Fibroblast of pulmonary artery (primary cell): ENCODE measurements around the gene SRSF5.

Source experiments
- DNase-seq: peaks from one replicate; pipeline ENCODE4 v3.0.0-alpha.2; 2010; ENCODE audit warnings: low read depth
- H3K4me3 ChIP-seq: replicated peaks from 2 replicates; pipeline ENCODE4 v1.5.1; 2011; ENCODE audit warnings: low read depth, mild to moderate bottlenecking, control low read depth, low read length, moderate library complexity
- TF ChIP-seq, protein P1 (sequence below): IDR thresholded peaks from 2 replicates; pipeline ENCODE4 v1.5.1; 2011; ENCODE audit warnings: mild to moderate bottlenecking, control low read depth, low read length, inconsistent platforms; ENCODE audit errors: missing control alignments

The SRSF5 gene

GRCh38 chr14:69741055-69741454 is 25.9 kb upstream of the SRSF5 start:
- DNase-seq: no peak
- TF ChIP-seq, protein P1, sequence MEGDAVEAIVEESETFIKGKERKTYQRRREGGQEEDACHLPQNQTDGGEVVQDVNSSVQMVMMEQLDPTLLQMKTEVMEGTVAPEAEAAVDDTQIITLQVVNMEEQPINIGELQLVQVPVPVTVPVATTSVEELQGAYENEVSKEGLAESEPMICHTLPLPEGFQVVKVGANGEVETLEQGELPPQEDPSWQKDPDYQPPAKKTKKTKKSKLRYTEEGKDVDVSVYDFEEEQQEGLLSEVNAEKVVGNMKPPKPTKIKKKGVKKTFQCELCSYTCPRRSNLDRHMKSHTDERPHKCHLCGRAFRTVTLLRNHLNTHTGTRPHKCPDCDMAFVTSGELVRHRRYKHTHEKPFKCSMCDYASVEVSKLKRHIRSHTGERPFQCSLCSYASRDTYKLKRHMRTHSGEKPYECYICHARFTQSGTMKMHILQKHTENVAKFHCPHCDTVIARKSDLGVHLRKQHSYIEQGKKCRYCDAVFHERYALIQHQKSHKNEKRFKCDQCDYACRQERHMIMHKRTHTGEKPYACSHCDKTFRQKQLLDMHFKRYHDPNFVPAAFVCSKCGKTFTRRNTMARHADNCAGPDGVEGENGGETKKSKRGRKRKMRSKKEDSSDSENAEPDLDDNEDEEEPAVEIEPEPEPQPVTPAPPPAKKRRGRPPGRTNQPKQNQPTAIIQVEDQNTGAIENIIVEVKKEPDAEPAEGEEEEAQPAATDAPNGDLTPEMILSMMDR: no peak
- H3K4me3 ChIP-seq: no peak overlapping the region

- DNase-seq: no peak
- TF ChIP-seq, protein P1: no peak
- H3K4me3 ChIP-seq: no peak overlapping the region
These were observed 17.0 kb upstream of the SRSF5 start for GRCh38 chr14:69749956-69750355.

- TF ChIP-seq, protein P1: no peak
- DNase-seq: no peak
- no peak overlapping the region for H3K4me3 ChIP-seq
These were observed 16.4 kb upstream of the SRSF5 start for GRCh38 chr14:69750495-69750894.

DNA sequence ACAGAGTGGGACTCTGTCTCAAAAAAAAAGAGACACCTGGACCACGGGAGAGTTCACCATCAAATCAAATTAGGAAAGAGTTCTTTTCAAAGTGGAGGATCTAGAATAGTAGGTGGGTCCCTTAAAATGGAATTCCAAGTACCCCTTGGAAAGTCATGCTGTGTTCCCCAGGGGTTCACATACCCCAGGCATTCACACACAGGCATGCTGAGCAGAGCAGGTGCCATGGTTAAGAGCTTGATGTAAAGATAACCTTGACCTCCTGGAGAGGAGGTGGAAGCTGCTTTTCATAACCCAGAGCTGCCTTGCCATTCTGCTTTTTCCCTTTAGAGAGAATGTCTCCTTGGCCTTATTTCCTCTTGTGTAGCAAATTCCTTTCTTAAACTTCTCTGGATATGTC is 14.2 kb upstream of the SRSF5 start:
- no peak overlapping the region for H3K4me3 ChIP-seq
- no peak for DNase-seq
- TF ChIP-seq, protein P1: no peak

GRCh38 chr14:69753860-69754259 is 13.1 kb upstream of the SRSF5 start:
- TF ChIP-seq, protein P1: no peak
- H3K4me3 ChIP-seq: no peak overlapping the region
- no peak for DNase-seq

DNA sequence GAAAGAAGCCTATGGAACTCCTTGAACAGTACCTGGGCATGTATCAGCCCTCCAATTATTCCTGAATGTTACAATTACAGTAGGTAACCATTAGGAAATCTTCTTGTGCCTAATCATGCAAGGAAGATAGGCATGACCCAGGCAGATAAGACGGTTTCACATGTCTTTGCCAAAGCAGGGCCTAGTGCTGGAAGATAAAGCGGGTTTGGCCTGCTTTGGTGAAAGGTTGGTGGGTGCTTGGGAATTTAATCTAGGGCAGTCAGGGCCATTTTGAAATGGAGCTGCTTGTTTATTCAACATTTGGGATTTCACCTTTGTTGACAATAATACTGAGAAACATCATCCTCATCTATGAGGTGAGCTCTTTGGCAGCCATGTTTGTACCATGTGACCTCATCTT is 12.5 kb upstream of the SRSF5 start:
- H3K4me3 ChIP-seq: no peak overlapping the region
- TF ChIP-seq, protein P1: no peak
- DNase-seq: no peak

DNA sequence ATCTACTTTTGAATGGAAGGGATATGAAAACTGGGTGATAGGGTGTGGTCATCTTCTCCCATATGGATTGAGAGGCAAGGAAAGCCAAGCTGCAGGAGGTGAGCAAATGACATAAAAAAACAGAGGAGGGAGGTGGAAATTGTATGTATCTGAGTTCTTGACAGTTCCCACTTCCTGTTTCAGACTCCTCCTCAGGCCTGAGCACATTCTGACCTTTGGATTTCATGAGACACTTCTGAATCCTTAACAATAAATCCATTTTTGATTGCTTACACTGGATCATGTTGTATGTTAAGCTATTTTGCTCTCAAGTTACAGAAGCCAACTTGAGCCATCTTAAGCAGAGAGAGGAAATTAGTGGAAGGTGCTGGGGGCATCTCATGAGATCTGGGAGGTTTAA is 11.6 kb upstream of the SRSF5 start:
- no peak for DNase-seq
- no peak overlapping the region for H3K4me3 ChIP-seq
- TF ChIP-seq, protein P1: no peak
